Panc1 (cell line): Measurements from ENCODE around the gene PDLIM3. TPM values are rescaled to one million over a fixed set of nuclear protein-coding genes. Genes with fewer than 3 reads are reported as not detected.

ENCODE experiments used
- ATAC-seq: fragments of 200-7000 bp; cut with Tn5 transposase; 2 replicates; pipeline ENCODE4 v1.9.1; 2020; ENCODE audit warnings: mild to moderate bottlenecking, moderate library complexity
- BruUV-seq: library from RNA; stranded (reverse); fragments of 400-500 nt; replicated peaks from 2 replicates; lab custom pipeline; 2021; lab: Mats Ljungman, UMichigan
- CTCF ChIA-PET: fragments of 300-600 bp; sonication (Branson Sonifier 250); formaldehyde crosslinking; loops from one replicate; lab custom pipeline; 2022; ENCODE audit warnings: antibody characterized with exemption; lab: Charles Lee
- POLR2A ChIA-PET: fragments of 300-600 bp; sonication (Branson Sonifier 250); formaldehyde crosslinking; loops from one replicate; lab custom pipeline; 2022; ENCODE audit warnings: antibody characterized with exemption; lab: Charles Lee
- DNase-seq: peaks from one replicate; pipeline ENCODE4 v3.0.0-alpha.2; 2010; ENCODE audit warnings: low read depth, low spot score
- H3K27ac ChIP-seq: 2 replicates; pipeline ENCODE4 v1.5.1; 2011; ENCODE audit warnings: mild to moderate bottlenecking, low read length, inconsistent platforms
- H3K27me3 ChIP-seq: fragments of 200-500 bp; sonication (Bioruptor generic); 2 replicates; pipeline ENCODE4 v1.6.0; 2014; ENCODE audit warnings: low read length, inconsistent platforms; ENCODE audit not compliant: control insufficient read depth, insufficient read depth
- H3K36me3 ChIP-seq: fragments of 200-500 bp; sonication (Bioruptor generic); 2 replicates; pipeline ENCODE4 v1.5.1; 2014; ENCODE audit warnings: inconsistent platforms, mild to moderate bottlenecking, low read length, moderate library complexity; ENCODE audit not compliant: control insufficient read depth, insufficient read depth
- H3K4me1 ChIP-seq: 2 replicates; pipeline ENCODE4 v1.5.1; 2011; ENCODE audit warnings: inconsistent platforms, mild to moderate bottlenecking, low read length, moderate library complexity; ENCODE audit not compliant: control insufficient read depth, insufficient read depth
- H3K4me3 ChIP-seq, 2 experiments: 2 replicates each; pipeline ENCODE4 v1.5.1; 2011 to 2012; ENCODE audit warnings: low read depth in 2 of 2, low read length in 2 of 2, mild to moderate bottlenecking in 2 of 2, inconsistent platforms in 1 of 2, moderate library complexity in 1 of 2
- H3K9me3 ChIP-seq: fragments of 200-500 bp; sonication (Bioruptor generic); 2 replicates; pipeline ENCODE4 v1.5.1; 2014; ENCODE audit warnings: low read depth, mild to moderate bottlenecking, inconsistent platforms, low read length, moderate library complexity; ENCODE audit not compliant: control insufficient read depth, insufficient read depth
- POLR2AphosphoS5 ChIP-seq: IDR thresholded peaks from 2 replicates; pipeline ENCODE4 v1.6.1; 2012; ENCODE audit warnings: mild to moderate bottlenecking, low read depth, low read length, moderate library complexity
- REST ChIP-seq, 2 experiments: IDR thresholded peaks; 2 replicates each; pipeline ENCODE4 v1.6.1; 2011 to 2012; ENCODE audit warnings: low read depth in 2 of 2, control low read depth in 1 of 2, low read length in 1 of 2, mild to moderate bottlenecking in 1 of 2, moderate library complexity in 1 of 2; ENCODE audit not compliant: insufficient read depth in 1 of 2
- SIN3A ChIP-seq: IDR thresholded peaks from 2 replicates; pipeline ENCODE4 v1.6.1; 2012; ENCODE audit warnings: low read depth, mild to moderate bottlenecking, low read length, moderate library complexity, borderline replicate concordance; ENCODE audit not compliant: insufficient read depth
- TCF7L2 ChIP-seq: IDR thresholded peaks from 2 replicates; pipeline ENCODE4 v1.6.1; 2011; ENCODE audit warnings: mild to moderate bottlenecking, low read depth, low read length, inconsistent platforms
- in situ Hi-C: cut with HindIII; loops from 2 replicates; pipeline ENCODE4 v1.10.0; 2016; ENCODE audit warnings: low sequenced_read_pairs, low pct_unique_long_range_greater_than_20kb
- intact Hi-C: fragments of 100-400 bp; cut with micrococcal nuclease; formaldehyde crosslinking; loops from one replicate; pipeline ENCODE4 v1.10.0; 2022; ENCODE audit not compliant: unreplicated experiment
- total RNA-seq: library from RNA; stranded (reverse); gene quantifications from one replicate; pipeline ENCODE4 v1.2.1, GENCODE V29; 2021; ENCODE audit not compliant: unreplicated experiment
- TF ChIP-seq, protein P1 (sequence below): fragments of 450-650 bp; IDR thresholded peaks from 2 replicates; pipeline ENCODE4 v1.5.1; 2017; ENCODE audit warnings: mild to moderate bottlenecking

PDLIM3 gene
- total RNA-seq, 1 experiment from 2014 or later = 0.10 TPM

DNA sequence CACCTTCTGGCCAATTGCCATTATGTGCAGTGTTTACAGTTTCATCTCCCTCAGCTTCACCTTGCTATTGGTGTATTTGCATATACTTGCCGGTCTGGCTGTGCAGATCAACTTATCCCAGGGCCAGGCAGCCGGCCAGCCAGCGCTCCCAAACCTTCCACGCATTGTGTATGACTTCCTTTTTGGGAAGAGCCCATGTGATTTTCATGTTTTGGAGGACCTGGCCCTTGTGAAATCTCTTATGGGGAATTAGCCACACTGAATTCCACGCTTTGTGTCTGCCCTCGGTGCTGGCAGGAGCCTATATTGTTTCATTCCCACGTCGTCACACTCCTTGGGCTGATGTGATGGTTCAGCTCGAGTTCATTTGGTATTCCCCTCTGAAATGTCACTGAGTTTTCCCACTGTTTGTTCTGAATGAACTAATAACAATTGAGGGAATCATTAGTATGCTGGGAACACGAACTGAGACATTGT is 6.0 kb upstream of the PDLIM3 start:
- Histone ChIP-seq H3K4me1 (no peaks in the 10 kb centered on the region), H3K9me3 (no peaks in the 10 kb centered on the region), H3K27me3 (peaks cover 2% of the 10 kb centered on the region; the same call in 1 of the 2 replicates), H3K36me3 (no peaks in the 10 kb centered on the region), H3K4me3 (no peak overlapping the region), H3K27ac (no peak overlapping the region)
- in situ Hi-C loops (no loop called here), intact Hi-C loops (no loop called here)
- CTCF ChIA-PET = no interaction called here
- DNase-seq (no peak), ATAC-seq (no peak)
- no TSS peak for BruUV-seq
- POLR2A ChIA-PET = interaction anchor here (0.6 kb wide), 1 partner anchor 170 kb away, joined by 3 read pairs; no protein-coding TSS in a partner anchor
- TF ChIP-seq SIN3A = no peak
- TF ChIP-seq TCF7L2 = no peak
- no peak for TF ChIP-seq POLR2AphosphoS5
- TF ChIP-seq, protein P1, sequence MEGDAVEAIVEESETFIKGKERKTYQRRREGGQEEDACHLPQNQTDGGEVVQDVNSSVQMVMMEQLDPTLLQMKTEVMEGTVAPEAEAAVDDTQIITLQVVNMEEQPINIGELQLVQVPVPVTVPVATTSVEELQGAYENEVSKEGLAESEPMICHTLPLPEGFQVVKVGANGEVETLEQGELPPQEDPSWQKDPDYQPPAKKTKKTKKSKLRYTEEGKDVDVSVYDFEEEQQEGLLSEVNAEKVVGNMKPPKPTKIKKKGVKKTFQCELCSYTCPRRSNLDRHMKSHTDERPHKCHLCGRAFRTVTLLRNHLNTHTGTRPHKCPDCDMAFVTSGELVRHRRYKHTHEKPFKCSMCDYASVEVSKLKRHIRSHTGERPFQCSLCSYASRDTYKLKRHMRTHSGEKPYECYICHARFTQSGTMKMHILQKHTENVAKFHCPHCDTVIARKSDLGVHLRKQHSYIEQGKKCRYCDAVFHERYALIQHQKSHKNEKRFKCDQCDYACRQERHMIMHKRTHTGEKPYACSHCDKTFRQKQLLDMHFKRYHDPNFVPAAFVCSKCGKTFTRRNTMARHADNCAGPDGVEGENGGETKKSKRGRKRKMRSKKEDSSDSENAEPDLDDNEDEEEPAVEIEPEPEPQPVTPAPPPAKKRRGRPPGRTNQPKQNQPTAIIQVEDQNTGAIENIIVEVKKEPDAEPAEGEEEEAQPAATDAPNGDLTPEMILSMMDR = no peak

GRCh38 chr4:185540487-185541120 is 5.3 kb upstream of the PDLIM3 start:
- in situ Hi-C loops = no loop called here
- no peak for DNase-seq

More at GRCh38 chr4:185540487-185541120, 5.3 kb upstream of the PDLIM3 start:
- POLR2A ChIA-PET = interaction anchor here (0.6 kb wide), 1 partner anchor 171 kb away, joined by 3 read pairs; no protein-coding TSS in a partner anchor
- TF ChIP-seq SIN3A (no peak), REST (IDR thresholded peaks at IDR 0.05; ENCODE audit: insufficient read depth in 1 of 2, low read depth in 2 of 2, low read length in 1 of 2) (no peak), POLR2AphosphoS5 (no peak), TCF7L2 (no peak)
- TF ChIP-seq, protein P1 = no peak
- H3K4me1 ChIP-seq = no peaks in the 10 kb centered on the region
- H3K27me3 ChIP-seq = peaks cover 4% of the 10 kb centered on the region; the same call in 1 of the 2 replicates
- H3K36me3 ChIP-seq = no peaks in the 10 kb centered on the region
- no peak for ATAC-seq
- H3K9me3 ChIP-seq = no peaks in the 10 kb centered on the region
- intact Hi-C loops = no loop called here
- no peak overlapping the region for H3K27ac ChIP-seq
- no peak overlapping the region for H3K4me3 ChIP-seq
- BruUV-seq = no TSS peak
- CTCF ChIA-PET = no interaction called here
